ENCODE measurements around the gene CD99L2.

Gene CD99L2

DNA sequence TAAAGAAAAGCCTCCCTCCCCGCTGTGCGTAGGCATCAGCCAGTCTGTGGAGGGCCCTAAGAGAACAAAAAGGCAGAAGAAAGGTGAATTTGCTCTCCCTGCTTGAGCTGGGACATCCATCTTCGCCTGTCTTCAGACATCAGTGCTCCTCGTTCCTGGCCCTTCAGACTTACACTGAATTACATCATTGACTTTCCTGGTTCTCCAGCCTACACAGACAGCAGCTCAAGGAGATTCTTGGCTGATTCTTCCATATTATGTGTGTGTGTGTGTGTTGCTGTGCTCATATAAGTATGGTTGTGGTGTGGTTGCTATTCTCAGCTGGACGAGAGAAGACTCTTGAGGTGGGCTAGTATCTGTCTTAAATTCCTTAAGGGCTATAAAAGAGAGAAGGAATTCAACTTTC, 35.5 kb upstream of the CD99L2 start:
- Histone ChIP-seq H2BK12ac (ENCODE audit: low read length) (no peak overlapping the region), H3K14ac (ENCODE audit: low read length) (no peak overlapping the region), H3K4me3 (ENCODE audit: low read depth, low read length) (no peak overlapping the region), H3K79me2 (ENCODE audit: control insufficient read depth, insufficient read depth, low read length, poor library complexity) (no peaks in the 10 kb centered on the region), H3K23ac (ENCODE audit: low read length) (no peak overlapping the region), H3K27me3 (ENCODE audit: insufficient read depth, low read length) (no peaks in the 10 kb centered on the region), H4K8ac (ENCODE audit: low read depth, low read length) (no peak overlapping the region), H2AFZ (ENCODE audit: insufficient read depth, low read length, poor library complexity) (no peak overlapping the region), H3K4ac (ENCODE audit: low read depth, low read length) (no peak overlapping the region), H3K27ac (ENCODE audit: low read depth, low read length) (no peak overlapping the region), H3K18ac (ENCODE audit: low read length) (no peak overlapping the region), H2BK5ac (ENCODE audit: low read depth, low read length, poor library complexity) (no peak overlapping the region), H4K12ac (ENCODE audit: low read depth, low read length) (no peak overlapping the region), H2AK5ac (ENCODE audit: low read length) (no peak overlapping the region), H3K9ac (ENCODE audit: low read length) (no peak overlapping the region), H3K9me3 (ENCODE audit: insufficient read depth, low read depth, low read length) (no peaks in the 10 kb centered on the region), H3K36me3 (ENCODE audit: control insufficient read depth in 1 of 2, insufficient read depth in 2 of 2, low read length in 2 of 2) (no peaks in the 10 kb centered on the region), H3K4me1 (ENCODE audit: control insufficient read depth in 1 of 2, insufficient read depth in 2 of 2, low read length in 2 of 2) (no peaks in the 10 kb centered on the region), H3K4me2 (ENCODE audit: low read length) (no peak overlapping the region), H3K79me1 (ENCODE audit: low read length) (no peaks in the 10 kb centered on the region), H2BK120ac (ENCODE audit: insufficient read depth, low read length, poor library complexity) (no peak overlapping the region), H4K91ac (ENCODE audit: low read depth, low read length) (no peak overlapping the region)
- no CpG with 5 or more reads among the region's 5 CpGs for WGBS (ENCODE audit: extremely low coverage, insufficient coverage, insufficient read length)
- no peak for DNase-seq

- Histone ChIP-seq H2AFZ (ENCODE audit: insufficient read depth, low read length, poor library complexity) (no peak overlapping the region), H2AK5ac (ENCODE audit: low read length) (no peak overlapping the region), H3K14ac (ENCODE audit: low read length) (no peak overlapping the region), H3K79me1 (ENCODE audit: low read length) (no peaks in the 10 kb centered on the region), H2BK12ac (ENCODE audit: low read length) (no peak overlapping the region), H3K27ac (ENCODE audit: low read depth, low read length) (no peak overlapping the region), H3K79me2 (ENCODE audit: control insufficient read depth, insufficient read depth, low read length, poor library complexity) (no peaks in the 10 kb centered on the region), H3K36me3 (ENCODE audit: control insufficient read depth in 1 of 2, insufficient read depth in 2 of 2, low read length in 2 of 2) (no peaks in the 10 kb centered on the region), H2BK120ac (ENCODE audit: insufficient read depth, low read length, poor library complexity) (no peak overlapping the region), H4K91ac (ENCODE audit: low read depth, low read length) (no peak overlapping the region), H3K23ac (ENCODE audit: low read length) (no peak overlapping the region), H3K9me3 (ENCODE audit: insufficient read depth, low read depth, low read length) (no peaks in the 10 kb centered on the region), H3K4me1 (ENCODE audit: control insufficient read depth in 1 of 2, insufficient read depth in 2 of 2, low read length in 2 of 2) (no peaks in the 10 kb centered on the region), H3K4ac (ENCODE audit: low read depth, low read length) (no peak overlapping the region), H2BK5ac (ENCODE audit: low read depth, low read length, poor library complexity) (no peak overlapping the region), H3K18ac (ENCODE audit: low read length) (no peak overlapping the region), H3K27me3 (ENCODE audit: insufficient read depth, low read length) (no peaks in the 10 kb centered on the region), H3K4me2 (ENCODE audit: low read length) (no peak overlapping the region), H3K4me3 (ENCODE audit: low read depth, low read length) (no peak overlapping the region), H4K8ac (ENCODE audit: low read depth, low read length) (no peak overlapping the region), H3K9ac (ENCODE audit: low read length) (no peak overlapping the region), H4K12ac (ENCODE audit: low read depth, low read length) (no peak overlapping the region)
- DNase-seq = no peak
- WGBS (ENCODE audit: extremely low coverage, insufficient coverage, insufficient read length) = no CpG with 5 or more reads among the region's 2 CpGs
Measured at GRCh38 chrX:150929058-150929457, 30.6 kb upstream of the CD99L2 start.

DNA sequence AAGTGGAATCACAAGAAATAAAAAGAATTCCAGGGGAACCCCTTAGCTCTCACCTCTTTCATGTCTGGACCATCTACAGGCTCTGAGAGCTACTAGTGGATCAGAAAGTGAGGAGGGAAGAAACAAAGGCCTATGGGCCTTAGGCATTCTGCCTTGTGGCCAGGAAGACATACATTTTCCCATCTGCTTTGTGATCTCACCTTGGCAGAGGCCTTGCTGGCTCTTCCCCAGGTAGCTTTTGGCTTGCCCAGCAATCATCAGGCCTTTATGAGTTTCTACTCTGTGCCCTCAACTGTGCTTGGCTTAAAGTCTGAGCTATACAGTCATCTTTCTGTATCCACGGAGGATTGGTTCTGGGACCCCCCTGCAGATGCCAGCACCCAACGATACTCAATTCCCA, 28.3 kb upstream of the CD99L2 start:
- no peak overlapping the region for H3K4me2 ChIP-seq (ENCODE audit: low read length)
- WGBS (ENCODE audit: extremely low coverage, insufficient coverage, insufficient read length) = no CpG with 5 or more reads among the region's 2 CpGs
- H3K79me1 ChIP-seq (ENCODE audit: low read length) = no peaks in the 10 kb centered on the region
- H3K79me2 ChIP-seq (ENCODE audit: control insufficient read depth, insufficient read depth, low read length, poor library complexity) = no peaks in the 10 kb centered on the region
- H4K12ac ChIP-seq (ENCODE audit: low read depth, low read length) = no peak overlapping the region
- H3K14ac ChIP-seq (ENCODE audit: low read length) = no peak overlapping the region
- H2BK12ac ChIP-seq (ENCODE audit: low read length) = no peak overlapping the region
- no peaks in the 10 kb centered on the region for H3K9me3 ChIP-seq (ENCODE audit: insufficient read depth, low read depth, low read length)
- no peak overlapping the region for H2BK120ac ChIP-seq (ENCODE audit: insufficient read depth, low read length, poor library complexity)
- no peaks in the 10 kb centered on the region for H3K4me1 ChIP-seq (ENCODE audit: control insufficient read depth in 1 of 2, insufficient read depth in 2 of 2, low read length in 2 of 2)
- no peak overlapping the region for H2AFZ ChIP-seq (ENCODE audit: insufficient read depth, low read length, poor library complexity)
- H3K27me3 ChIP-seq (ENCODE audit: insufficient read depth, low read length) = no peaks in the 10 kb centered on the region
- no peak overlapping the region for H4K91ac ChIP-seq (ENCODE audit: low read depth, low read length)
- no peak overlapping the region for H2BK5ac ChIP-seq (ENCODE audit: low read depth, low read length, poor library complexity)
- no peak overlapping the region for H3K18ac ChIP-seq (ENCODE audit: low read length)
- no peak overlapping the region for H3K9ac ChIP-seq (ENCODE audit: low read length)
- no peaks in the 10 kb centered on the region for H3K36me3 ChIP-seq (ENCODE audit: control insufficient read depth in 1 of 2, insufficient read depth in 2 of 2, low read length in 2 of 2)
- no peak overlapping the region for H3K27ac ChIP-seq (ENCODE audit: low read depth, low read length)
- no peak overlapping the region for H4K8ac ChIP-seq (ENCODE audit: low read depth, low read length)
- no peak overlapping the region for H3K4ac ChIP-seq (ENCODE audit: low read depth, low read length)
- DNase-seq = no peak
- no peak overlapping the region for H2AK5ac ChIP-seq (ENCODE audit: low read length)
- H3K23ac ChIP-seq (ENCODE audit: low read length) = no peak overlapping the region
- no peak overlapping the region for H3K4me3 ChIP-seq (ENCODE audit: low read depth, low read length)

DNA sequence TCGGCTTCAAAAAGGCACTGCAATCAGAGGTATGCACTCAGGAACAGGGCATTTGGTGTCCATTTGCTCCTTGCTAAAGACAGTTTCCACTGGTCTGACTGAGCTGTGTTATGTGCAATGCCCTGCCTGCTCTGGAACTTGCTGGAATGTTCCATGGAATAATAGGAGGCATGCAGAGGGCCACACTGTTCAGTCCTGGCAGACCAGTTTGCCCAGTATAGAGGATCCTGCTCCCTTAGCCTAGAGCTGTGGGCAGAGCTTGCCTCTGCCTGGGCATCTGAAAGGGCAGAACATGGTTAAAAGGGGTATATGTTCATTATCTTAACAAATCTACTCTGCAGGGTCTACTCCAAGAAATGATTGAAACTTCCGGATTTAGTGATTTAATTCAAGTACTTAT, 27.8 kb upstream of the CD99L2 start:
- Histone ChIP-seq H3K4me1 (ENCODE audit: control insufficient read depth in 1 of 2, insufficient read depth in 2 of 2, low read length in 2 of 2) (no peaks in the 10 kb centered on the region), H3K79me2 (ENCODE audit: control insufficient read depth, insufficient read depth, low read length, poor library complexity) (no peaks in the 10 kb centered on the region), H3K14ac (ENCODE audit: low read length) (no peak overlapping the region), H4K12ac (ENCODE audit: low read depth, low read length) (no peak overlapping the region), H3K9me3 (ENCODE audit: insufficient read depth, low read depth, low read length) (no peaks in the 10 kb centered on the region), H3K27me3 (ENCODE audit: insufficient read depth, low read length) (no peaks in the 10 kb centered on the region), H4K8ac (ENCODE audit: low read depth, low read length) (no peak overlapping the region), H2AK5ac (ENCODE audit: low read length) (no peak overlapping the region), H3K4me3 (ENCODE audit: low read depth, low read length) (no peak overlapping the region), H3K27ac (ENCODE audit: low read depth, low read length) (no peak overlapping the region), H3K36me3 (ENCODE audit: control insufficient read depth in 1 of 2, insufficient read depth in 2 of 2, low read length in 2 of 2) (no peaks in the 10 kb centered on the region), H3K9ac (ENCODE audit: low read length) (no peak overlapping the region), H3K79me1 (ENCODE audit: low read length) (no peaks in the 10 kb centered on the region), H2BK120ac (ENCODE audit: insufficient read depth, low read length, poor library complexity) (no peak overlapping the region), H2BK5ac (ENCODE audit: low read depth, low read length, poor library complexity) (no peak overlapping the region), H3K4me2 (ENCODE audit: low read length) (no peak overlapping the region), H2AFZ (ENCODE audit: insufficient read depth, low read length, poor library complexity) (no peak overlapping the region), H4K91ac (ENCODE audit: low read depth, low read length) (no peak overlapping the region), H3K4ac (ENCODE audit: low read depth, low read length) (no peak overlapping the region), H2BK12ac (ENCODE audit: low read length) (no peak overlapping the region), H3K23ac (ENCODE audit: low read length) (no peak overlapping the region), H3K18ac (ENCODE audit: low read length) (no peak overlapping the region)
- no CpG with 5 or more reads among the region's 2 CpGs for WGBS (ENCODE audit: extremely low coverage, insufficient coverage, insufficient read length)
- peak; percentile 8 to 49 for DNase-seq

DNA sequence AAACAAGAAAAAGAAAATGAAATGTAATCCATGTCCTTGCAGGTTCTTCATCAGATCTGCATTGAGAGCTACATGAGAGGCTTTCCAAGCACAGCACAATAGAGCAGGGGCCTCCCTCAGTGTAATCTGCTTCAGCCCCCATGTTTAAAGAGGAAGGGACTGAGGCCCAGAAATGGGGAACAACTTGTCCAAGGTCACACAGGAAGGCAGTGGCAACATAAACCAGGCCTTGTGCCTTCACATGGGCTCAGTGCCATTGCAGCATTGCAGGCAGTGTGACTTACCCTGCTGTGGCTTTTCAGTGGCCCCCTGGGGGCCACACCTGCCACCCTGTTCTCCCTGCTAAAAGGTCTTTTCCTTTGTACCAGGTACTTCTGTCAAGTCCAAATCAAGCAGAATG, 20.9 kb upstream of the CD99L2 start:
- H3K27me3 ChIP-seq (ENCODE audit: insufficient read depth, low read length) = no peaks in the 10 kb centered on the region
- H4K91ac ChIP-seq (ENCODE audit: low read depth, low read length) = no peak overlapping the region
- no peaks in the 10 kb centered on the region for H3K79me2 ChIP-seq (ENCODE audit: control insufficient read depth, insufficient read depth, low read length, poor library complexity)
- H4K8ac ChIP-seq (ENCODE audit: low read depth, low read length) = no peak overlapping the region
- H2BK5ac ChIP-seq (ENCODE audit: low read depth, low read length, poor library complexity) = no peak overlapping the region
- H3K4me2 ChIP-seq (ENCODE audit: low read length) = no peak overlapping the region
- no peak overlapping the region for H2BK120ac ChIP-seq (ENCODE audit: insufficient read depth, low read length, poor library complexity)
- no peaks in the 10 kb centered on the region for H3K4me1 ChIP-seq (ENCODE audit: control insufficient read depth in 1 of 2, insufficient read depth in 2 of 2, low read length in 2 of 2)
- H4K12ac ChIP-seq (ENCODE audit: low read depth, low read length) = no peak overlapping the region
- H2AK5ac ChIP-seq (ENCODE audit: low read length) = no peak overlapping the region
- H3K18ac ChIP-seq (ENCODE audit: low read length) = no peak overlapping the region
- DNase-seq = no peak
- H3K4me3 ChIP-seq (ENCODE audit: low read depth, low read length) = no peak overlapping the region
- no peaks in the 10 kb centered on the region for H3K9me3 ChIP-seq (ENCODE audit: insufficient read depth, low read depth, low read length)
- H3K14ac ChIP-seq (ENCODE audit: low read length) = no peak overlapping the region
- H3K4ac ChIP-seq (ENCODE audit: low read depth, low read length) = no peak overlapping the region
- no peak overlapping the region for H2BK12ac ChIP-seq (ENCODE audit: low read length)
- H3K23ac ChIP-seq (ENCODE audit: low read length) = no peak overlapping the region
- no peaks in the 10 kb centered on the region for H3K79me1 ChIP-seq (ENCODE audit: low read length)
- no peaks in the 10 kb centered on the region for H3K36me3 ChIP-seq (ENCODE audit: control insufficient read depth in 1 of 2, insufficient read depth in 2 of 2, low read length in 2 of 2)
- H3K27ac ChIP-seq (ENCODE audit: low read depth, low read length) = no peak overlapping the region
- H3K9ac ChIP-seq (ENCODE audit: low read length) = no peak overlapping the region
- H2AFZ ChIP-seq (ENCODE audit: insufficient read depth, low read length, poor library complexity) = no peak overlapping the region
